ENCODE measurements around the gene FXYD3. TPM values are rescaled to one million over a fixed set of nuclear protein-coding genes. Genes with fewer than 3 reads are reported as not detected.
"Not testable (repeated sequence)": the region's sequence is repeated elsewhere in the genome, so short reads cannot be mapped to it uniquely, and the experiment has no call there.

Gene FXYD3
- total RNA-seq, 1 donor from 2014 or later, result not detected

- Mint-ChIP-seq H3K27me3 (no peaks in the 10 kb centered on the region), H3K4me3 (no peak overlapping the region), H3K9me3 (no peaks in the 10 kb centered on the region), H3K36me3 (ENCODE audit: low read depth) (no peaks in the 10 kb centered on the region), H3K4me1 (peaks cover 14% of the 10 kb centered on the region), H3K27ac (no peak overlapping the region)
- CTCF ChIA-PET, result interaction anchor here (1.3 kb wide), 1 partner anchor 11 kb away, joined by 4 read pairs; no protein-coding TSS in a partner anchor
- POLR2A ChIA-PET, result no interaction called here
- intact Hi-C loops (cut with micrococcal nuclease), result no loop called here
- ATAC-seq (ENCODE audit: low read depth) (no peak), DNase-seq (no peak)
- no peak for TF ChIP-seq CTCF (IDR thresholded peaks at IDR 0.05)
Measured at GRCh38 chr19:35127871-35128270, 12.2 kb downstream of the FXYD3 start.

GRCh38 chr19:35128398-35129057 lies 12.9 kb downstream of the FXYD3 start:
- Mint-ChIP-seq H3K9me3 (no peaks in the 10 kb centered on the region), H3K27ac (no peak overlapping the region), H3K4me1 (peaks cover 14% of the 10 kb centered on the region), H3K27me3 (no peaks in the 10 kb centered on the region), H3K36me3 (ENCODE audit: low read depth) (no peaks in the 10 kb centered on the region), H3K4me3 (no peak overlapping the region)
- intact Hi-C loops (cut with micrococcal nuclease), result no loop called here
- CTCF ChIA-PET, result no interaction called here
- DNase-seq, result no peak
- no peak for ATAC-seq (ENCODE audit: low read depth)
- TF ChIP-seq CTCF (IDR thresholded peaks at IDR 0.05), result no peak
- POLR2A ChIA-PET, result no interaction called here

GRCh38 chr19:35129724-35130274 lies 14.2 kb downstream of the FXYD3 start:
- H3K4me1 Mint-ChIP-seq; H3K27me3 Mint-ChIP-seq; H3K9me3 Mint-ChIP-seq; H3K27ac Mint-ChIP-seq; intact Hi-C loops (cut with micrococcal nuclease); DNase-seq; H3K36me3 Mint-ChIP-seq (ENCODE audit: low read depth); CTCF ChIA-PET; ATAC-seq (ENCODE audit: low read depth); POLR2A ChIA-PET; H3K4me3 Mint-ChIP-seq: not testable (repeated sequence)

- H3K36me3 Mint-ChIP-seq (ENCODE audit: low read depth), result no peaks in the 10 kb centered on the region
- DNase-seq (no peak), ATAC-seq (ENCODE audit: low read depth) (no peak)
- no peaks in the 10 kb centered on the region for H3K27me3 Mint-ChIP-seq
- TF ChIP-seq CTCF (IDR thresholded peaks at IDR 0.05), result no peak
- H3K4me1 Mint-ChIP-seq, result peaks cover 5% of the 10 kb centered on the region
- CTCF ChIA-PET, result no interaction called here
- no peak overlapping the region for H3K4me3 Mint-ChIP-seq
- intact Hi-C loops (cut with micrococcal nuclease), result no loop called here
- H3K9me3 Mint-ChIP-seq, result no peaks in the 10 kb centered on the region
- POLR2A ChIA-PET, result no interaction called here
- no peak overlapping the region for H3K27ac Mint-ChIP-seq
Measured at GRCh38 chr19:35130761-35131720, 15.4 kb downstream of the FXYD3 start.

GRCh38 chr19:35132254-35132653 lies 16.6 kb downstream of the FXYD3 start:
- no peak for TF ChIP-seq CTCF (IDR thresholded peaks at IDR 0.05)
- Mint-ChIP-seq H3K27me3 (no peaks in the 10 kb centered on the region), H3K36me3 (ENCODE audit: low read depth) (no peaks in the 10 kb centered on the region), H3K4me3 (no peak overlapping the region), H3K27ac (no peak overlapping the region), H3K4me1 (peaks cover 9% of the 10 kb centered on the region), H3K9me3 (no peaks in the 10 kb centered on the region)
- no peak for ATAC-seq (ENCODE audit: low read depth)
- POLR2A ChIA-PET, result no interaction called here
- no peak for DNase-seq
- CTCF ChIA-PET, result no interaction called here
- intact Hi-C loops (cut with micrococcal nuclease), result no loop called here
